Measurements from ENCODE around the gene TMEM167B. TPM values are rescaled to one million over a fixed set of nuclear protein-coding genes. Genes with fewer than 3 reads are reported as not detected.
A peak's percentile ranks its signal among the peaks of the same experiment; 100 is the strongest.

The TMEM167B gene
- total and polyA plus RNA-seq, 2 of the 8 experiments (the other 6 are each of a cell fraction or from before 2014, with no cell fraction given) = 3.6 to 14.8 TPM

- Histone ChIP-seq H2BK5ac (ENCODE audit: low read depth, low read length) (peak overlapping the region; percentile 52; the same call in 1 of the 2 replicates), H3K14ac (ENCODE audit: insufficient read length) (no peak overlapping the region), H3K27ac (ENCODE audit: low read depth, low read length) (no peak overlapping the region), H3K36me3 (ENCODE audit: control insufficient read depth in 2 of 4, insufficient read depth in 4 of 4, low read length in 3 of 4) (no peaks in the 10 kb centered on the region), H4K91ac (replicated peaks; ENCODE audit: insufficient read length, low read length) (no peak overlapping the region), H2BK12ac (ENCODE audit: low read depth, low read length) (no peak overlapping the region), H3K18ac (ENCODE audit: extremely low read depth, low read length) (no peak overlapping the region; the same call in 1 of the 2 replicates), H2AFZ (ENCODE audit: low read length) (peak overlapping the region; percentile 85), H3K23ac (ENCODE audit: insufficient read length) (no peak overlapping the region), H2AK5ac (ENCODE audit: low read depth, low read length) (no peak overlapping the region), H3K56ac (replicated peaks; ENCODE audit: insufficient read length, low read depth, low read length) (peak overlapping the region; percentile 77), H3K4me3 (ENCODE audit: extremely low read depth in 1 of 4, insufficient read depth in 2 of 4, low read depth in 3 of 4, low read length in 4 of 4) (peak overlapping the region; percentile 77 to 86 (median 84)), H3K23me2 (ENCODE audit: low read depth, low read length) (peaks cover 7% of the 10 kb centered on the region; the same call in 1 of the 2 replicates), H2BK20ac (ENCODE audit: low read length) (no peak overlapping the region), H4K5ac (ENCODE audit: insufficient read length, low read depth, low read length) (no peak overlapping the region), H3K79me2 (ENCODE audit: control insufficient read depth in 1 of 2, insufficient read depth in 2 of 2, low read length in 2 of 2) (peaks cover 0 to 8% of the 10 kb centered on the region in 2 experiments; a peak in 1 of 4 replicates), H3K79me1 (ENCODE audit: low read depth, low read length) (no peaks in the 10 kb centered on the region; the same call in 1 of the 2 replicates), H3K4me2 (ENCODE audit: insufficient read depth in 1 of 2, low read depth in 2 of 2, low read length in 2 of 2) (peak overlapping the region; percentile 75 to 96), H3K9me3 (ENCODE audit: insufficient read depth in 2 of 2, low read depth in 1 of 2, low read length in 1 of 2) (no peaks in the 10 kb centered on the region), H2BK120ac (replicated peaks; ENCODE audit: low read depth, low read length) (no peak overlapping the region), H3K9ac (replicated peaks in 1 of 4; ENCODE audit: extremely low read depth in 1 of 4, low read depth in 3 of 4, low read length in 3 of 4) (peak overlapping the region; percentile 26 to 57 (median 42); a peak in 6 of 7 replicates), H3K4me1 (replicated peaks in 1 of 4; ENCODE audit: control insufficient read depth in 3 of 4, insufficient read depth in 4 of 4, low read length in 3 of 4) (no peaks in the 10 kb centered on the region), H3K4ac (replicated peaks; ENCODE audit: insufficient read length, low read depth, low read length) (no peak overlapping the region), H2BK15ac (ENCODE audit: low read length) (no peak overlapping the region), H4K20me1 (replicated peaks in 1 of 2; ENCODE audit: control insufficient read depth in 1 of 2, insufficient read depth in 2 of 2, low read length in 2 of 2) (no peaks in the 10 kb centered on the region), H3K27me3 (replicated peaks in 1 of 4; ENCODE audit: control insufficient read depth in 3 of 4, extremely low read depth in 1 of 4, insufficient read depth in 3 of 4, low read length in 3 of 4) (no peaks in the 10 kb centered on the region), H4K8ac (ENCODE audit: extremely low read depth, insufficient read depth, low read length) (0 out of 2 replicates have a peak overlapping the region, but pooled peaks have one; percentile 36)
- TF ChIP-seq KDM4A (IDR thresholded peaks at IDR 0.05; ENCODE audit: low read depth, low read length, severe bottlenecking) (peak; percentile 86), ASH2L (IDR thresholded peaks at IDR 0.05; ENCODE audit: low read length) (peak; percentile 85), MAX (IDR thresholded peaks at IDR 0.05) (no peak), RNF2 (IDR thresholded peaks at IDR 0.05; ENCODE audit: borderline replicate concordance, low read depth, low read length, missing control alignments, poor library complexity, severe bottlenecking) (peak; percentile 23), EZH2 (IDR thresholded peaks at IDR 0.05; ENCODE audit: low read depth, low read length, severe bottlenecking) (no peak), CTBP2 (IDR thresholded peaks at IDR 0.05; ENCODE audit: borderline replicate concordance, insufficient read depth, insufficient read length, low read length) (no peak)
- FAIRE-seq (no peak), DNase-seq (ENCODE audit: low read depth in 1 of 2, low spot score in 2 of 2) (peak in 1 of 2 experiments; percentile 63)
- POLR2A ChIA-PET (ENCODE audit: partially characterized antibody) = interaction anchor here (1.0 to 1.4 kb wide), 2 partner anchors 13 to 27 kb away, joined by 3 read pairs; no protein-coding TSS in a partner anchor
- 2% methylated on average over 16 of the region's 44 CpGs; no CpG with 5 or more reads in 1 of the 2 experiments for WGBS, 2 experiments (ENCODE audit: extremely low coverage in 1 of 2, insufficient coverage in 1 of 2, insufficient read length in 1 of 2, insufficient replicate concordance in 2 of 2, low coverage in 1 of 2, low lambda C conversion rate in 2 of 2, missing lambda C conversion rate in 1 of 2)
- CTCF ChIA-PET (ENCODE audit: partially characterized antibody) = no interaction called here
Observed at GRCh38 chr1:109040989-109041620, 49.5 kb upstream of the TMEM167B start.

Measured in H1 (cell line).